ENCODE data around the gene PEAK1. TPM values are rescaled to one million over a fixed set of nuclear protein-coding genes. Genes with fewer than 3 reads are reported as not detected.

Gene PEAK1
- total and polyA plus RNA-seq, 10 of the 15 experiments (the other 5 are each of a cell fraction or from before 2014, with no cell fraction given) = 0.62 to 24.2 (median 11.2) TPM

DNA sequence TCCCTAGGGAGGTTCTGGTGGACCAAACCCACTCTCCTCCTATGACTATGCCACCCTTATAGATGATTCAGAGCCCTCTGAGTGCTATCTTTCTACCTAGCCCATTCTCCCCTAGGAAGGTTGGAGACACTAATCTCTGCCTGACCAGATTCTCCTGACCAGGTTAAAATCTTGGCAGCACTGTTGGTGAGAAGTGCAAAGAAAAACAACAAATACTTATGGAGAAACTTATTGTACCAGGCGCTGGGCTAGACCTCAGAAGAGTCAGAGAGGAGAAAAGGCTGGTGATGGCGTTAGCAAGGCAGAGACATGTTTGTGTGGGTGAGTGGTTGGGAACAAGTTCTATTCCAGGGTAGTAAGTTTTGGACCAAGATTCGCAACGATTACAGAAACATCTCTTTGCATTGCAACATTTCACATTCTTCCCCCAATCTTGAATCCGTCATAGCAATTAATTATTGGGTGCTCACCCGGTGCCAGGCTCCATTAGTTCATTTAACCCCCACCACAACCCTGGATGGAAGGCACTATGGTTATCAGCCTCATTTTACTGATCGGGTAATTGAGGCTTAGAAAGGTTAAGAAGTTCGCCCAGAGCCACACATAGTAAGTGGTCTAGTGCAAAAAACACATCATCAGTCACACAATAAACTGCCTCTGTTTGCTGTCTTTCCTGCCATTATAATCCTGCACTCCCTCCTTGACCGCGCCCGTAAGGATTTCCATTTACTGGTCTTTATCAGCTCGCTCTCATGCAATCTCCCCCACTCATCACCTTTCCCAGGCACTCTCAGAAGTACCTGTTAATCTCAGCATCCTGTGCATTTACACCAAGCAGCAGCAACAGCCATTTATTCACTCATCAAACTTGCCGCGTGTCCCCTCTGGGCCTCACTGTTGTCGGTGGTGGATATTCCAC is 348.3 kb downstream of the PEAK1 start:
- peaks cover 30% of the 10 kb centered on the region for H3K79me2 ChIP-seq (ENCODE audit: control insufficient read depth, insufficient read depth, low read length)
- ChIA-PET POLR2A (interaction anchor here (0.6 kb wide), 1 partner anchor 11 kb away, joined by 3 read pairs; no protein-coding TSS in a partner anchor), SMC1A (ENCODE audit: uncharacterized antibody, unreplicated experiment) (interaction anchor here (0.6 to 1.0 kb wide), 3 partner anchors 11 to 110 kb away, joined by 3 to 5 read pairs (median 4); no protein-coding TSS in a partner anchor), RAD21 (ENCODE audit: unreplicated experiment) (no interaction called here), CTCF (interaction anchor here (1.0 kb wide), 1 partner anchor 424 kb away, joined by 3 read pairs; no protein-coding TSS in a partner anchor)
- H3K36me3 ChIP-seq (ENCODE audit: control insufficient read depth in 2 of 2, insufficient read depth in 2 of 2, low read length in 1 of 2) = no peaks in the 10 kb centered on the region
- BruUV-seq (replicated peaks) = no TSS peak
- H3K9ac ChIP-seq (ENCODE audit: control insufficient read depth, insufficient read depth, low read length) = peak overlapping the region; percentile 85
- H2AFZ ChIP-seq (ENCODE audit: control insufficient read depth, low read depth, low read length) = peak overlapping the region; percentile 97
- WGBS (ENCODE audit: insufficient coverage, insufficient replicate concordance, low lambda C conversion rate, missing lambda C conversion rate) = 79% methylated on average over 15 of the region's 15 CpGs
- H3K27me3 ChIP-seq (replicated peaks in 1 of 2; ENCODE audit: control insufficient read depth in 2 of 2, insufficient read depth in 2 of 2, low read length in 1 of 2) = no peaks in the 10 kb centered on the region; a peak in 1 of 4 replicates
- FAIRE-seq (no peak), ATAC-seq (no peak), DNase-seq (ENCODE audit: low read depth, low spot score) (no peak)
- in situ Hi-C loops (cut with MboI) (no loop called here), intact Hi-C loops (cut with micrococcal nuclease; ENCODE audit: unreplicated experiment) (no loop called here)
- H3K27ac ChIP-seq (ENCODE audit: control insufficient read depth, insufficient read depth) = peak overlapping the region; percentile 22; the same call in 1 of the 2 replicates
- no peaks in the 10 kb centered on the region for H4K20me1 ChIP-seq (ENCODE audit: control insufficient read depth, insufficient read depth)
- H3K9me3 ChIP-seq (replicated peaks; ENCODE audit: control insufficient read depth, insufficient read depth, low read length) = no peaks in the 10 kb centered on the region
- H3K4me3 ChIP-seq = peak overlapping the region; percentile 83; the same call in 1 of the 2 replicates
- H3K4me1 ChIP-seq (ENCODE audit: control insufficient read depth, insufficient read depth, low read length) = peaks cover 25% of the 10 kb centered on the region
- H3K4me2 ChIP-seq (ENCODE audit: control insufficient read depth, insufficient read depth) = peak overlapping the region; percentile 59
- TF ChIP-seq HDGF (IDR thresholded peaks at IDR 0.05) (0 out of 2 replicates have a peak, but pooled peaks have one; percentile 43), MEF2B (IDR thresholded peaks at IDR 0.05; ENCODE audit: partially characterized antibody, poor library complexity, severe bottlenecking) (peak; percentile 3), TAF1 (IDR thresholded peaks at IDR 0.05; ENCODE audit: borderline replicate concordance, low read depth, low read length) (no peak)

Data from GM12878 (cell line).